A673 (cell line): ENCODE results near the gene PMVK. TPM values are rescaled to one million over a fixed set of nuclear protein-coding genes. Genes with fewer than 3 reads are reported as not detected.

Source experiments
- BruUV-seq: library from RNA; stranded (reverse); fragments of 400-500 nt; replicated peaks from 2 replicates; lab custom pipeline; 2021; lab: Mats Ljungman, UMichigan
- CTCF ChIA-PET: fragments of 300-600 bp; sonication (Branson Sonifier 250); formaldehyde crosslinking; loops from one replicate; lab custom pipeline; 2022; ENCODE audit warnings: antibody characterized with exemption; lab: Charles Lee
- POLR2A ChIA-PET: fragments of 300-600 bp; sonication (Branson Sonifier 250); formaldehyde crosslinking; loops from one replicate; lab custom pipeline; 2022; ENCODE audit warnings: antibody characterized with exemption; ENCODE audit not compliant: low non-redundant PET; lab: Charles Lee
- DNase-seq: peaks from one replicate; pipeline ENCODE4 v3.0.0-alpha.2; 2015; ENCODE audit warnings: low spot score
- H3K27ac ChIP-seq: fragments of 200-600 bp; sonication (generic); 2 replicates; pipeline ENCODE4 v1.5.1; 2016; ENCODE audit warnings: mixed run types, low read depth, mild to moderate bottlenecking, mixed read lengths, antibody characterized with exemption, low read length; ENCODE audit not compliant: poor library complexity, severe bottlenecking
- H3K27me3 ChIP-seq: fragments of 200-600 bp; sonication (generic); replicated peaks from 2 replicates; pipeline ENCODE4 v1.6.1; 2017; ENCODE audit warnings: mixed run types, low read depth, mild to moderate bottlenecking, mixed read lengths, antibody characterized with exemption, low read length; ENCODE audit not compliant: insufficient read depth, poor library complexity
- H3K36me3 ChIP-seq: fragments of 200-600 bp; sonication (generic); 2 replicates; pipeline ENCODE4 v1.6.1; 2016; ENCODE audit warnings: mixed run types, mild to moderate bottlenecking, mixed read lengths, antibody characterized with exemption, low read length; ENCODE audit not compliant: insufficient read depth, poor library complexity, severe bottlenecking
- H3K4me1 ChIP-seq: fragments of 200-600 bp; sonication (generic); 2 replicates; pipeline ENCODE4 v1.6.1; 2017; ENCODE audit warnings: mixed run types, mild to moderate bottlenecking, mixed read lengths, antibody characterized with exemption, low read length; ENCODE audit not compliant: insufficient read depth, poor library complexity, severe bottlenecking
- H3K4me3 ChIP-seq: fragments of 200-600 bp; sonication (generic); 2 replicates; pipeline ENCODE4 v1.5.1; 2016; ENCODE audit warnings: low read depth, mixed run types, mild to moderate bottlenecking, mixed read lengths, low read length; ENCODE audit not compliant: poor library complexity, severe bottlenecking
- H3K9me3 ChIP-seq: fragments of 200-600 bp; sonication (generic); 2 replicates; pipeline ENCODE4 v1.6.1; 2016; ENCODE audit warnings: mixed run types, low read depth, mild to moderate bottlenecking, mixed read lengths, antibody characterized with exemption, low read length; ENCODE audit not compliant: poor library complexity, severe bottlenecking
- CTCF ChIP-seq: fragments of 300-800, 200-600 bp; sonication (generic); conservative IDR thresholded peaks from 2 replicates; pipeline ENCODE4 v1.5.1; 2017; ENCODE audit warnings: low read depth, mild to moderate bottlenecking, antibody characterized with exemption, low read length, moderate library complexity, mixed read lengths
- EZH2 ChIP-seq: fragments of 200-600 bp; sonication (generic); IDR thresholded peaks from 2 replicates; pipeline ENCODE4 v1.6.1; 2017; ENCODE audit warnings: borderline replicate concordance, low read depth, mild to moderate bottlenecking, mixed read lengths, antibody characterized with exemption, low read length; ENCODE audit not compliant: poor library complexity, severe bottlenecking
- intact Hi-C: fragments of 100-400 bp; cut with micrococcal nuclease; formaldehyde crosslinking; loops from one replicate; pipeline ENCODE4 v1.10.0; 2022; ENCODE audit not compliant: unreplicated experiment
- total RNA-seq: library from RNA; stranded (reverse); gene quantifications from 2 replicates; pipeline ENCODE4 v1.2.3, GENCODE V29; 2021

The PMVK gene
- total RNA-seq, 1 experiment from 2014 or later: 30.8 TPM

- POLR2A ChIA-PET: interaction anchor here (0.6 kb wide), 1 partner anchor 19 kb away, joined by 3 read pairs; the partner anchor contains the start of gene PMVK
- H3K27me3 ChIP-seq: no peaks in the 10 kb centered on the region
- peaks cover 21% of the 10 kb centered on the region for H3K36me3 ChIP-seq
- peaks cover 14% of the 10 kb centered on the region for H3K4me1 ChIP-seq
- intact Hi-C loops: no loop called here
- no peak for TF ChIP-seq CTCF
- TF ChIP-seq EZH2: no peak
- no peaks in the 10 kb centered on the region for H3K9me3 ChIP-seq
- H3K27ac ChIP-seq: peak overlapping the region; percentile 77
- peak overlapping the region; percentile 51 for H3K4me3 ChIP-seq
- BruUV-seq: no TSS peak
- no peak for DNase-seq
- CTCF ChIA-PET: interaction anchor here (0.5 to 2.4 kb wide), 10 partner anchors 9 to 159 kb away, joined by 3 to 17 read pairs (median 4); partner anchors contain the start of gene SHC1
Observed at GRCh38 chr1:154955039-154955717, 18.7 kb upstream of the PMVK start.

GRCh38 chr1:154954541-154954940 is 18.0 kb upstream of the PMVK start:
- Histone ChIP-seq H3K4me1 (peaks cover 13% of the 10 kb centered on the region), H3K27me3 (no peaks in the 10 kb centered on the region), H3K9me3 (no peaks in the 10 kb centered on the region), H3K36me3 (peaks cover 19% of the 10 kb centered on the region), H3K27ac (no peak overlapping the region), H3K4me3 (no peak overlapping the region)
- ChIA-PET CTCF (interaction anchor here (1.2 to 2.4 kb wide), 3 partner anchors 14 to 63 kb away, joined by 3 to 15 read pairs (median 5); partner anchors contain the start of gene SHC1), POLR2A (no interaction called here)
- no peak for DNase-seq
- intact Hi-C loops: no loop called here
- BruUV-seq: no TSS peak
- TF ChIP-seq CTCF: no peak
- TF ChIP-seq EZH2: no peak

GRCh38 chr1:154953611-154954038 is 17.1 kb upstream of the PMVK start:
- TF ChIP-seq EZH2 (no peak), CTCF (no peak)
- H3K4me3 ChIP-seq: no peak overlapping the region
- peaks cover 9% of the 10 kb centered on the region for H3K36me3 ChIP-seq
- intact Hi-C loops: no loop called here
- H3K4me1 ChIP-seq: peaks cover 13% of the 10 kb centered on the region
- ChIA-PET POLR2A (no interaction called here), CTCF (interaction anchor here (0.5 kb wide), 1 partner anchor 131 kb away, joined by 3 read pairs; no protein-coding TSS in a partner anchor)
- no peak for DNase-seq
- BruUV-seq: no TSS peak
- H3K27ac ChIP-seq: no peak overlapping the region
- no peaks in the 10 kb centered on the region for H3K27me3 ChIP-seq
- H3K9me3 ChIP-seq: no peaks in the 10 kb centered on the region
